ENCODE data around the gene SLC6A3. TPM values are rescaled to one million over a fixed set of nuclear protein-coding genes. Genes with fewer than 3 reads are reported as not detected.
A peak's percentile ranks its signal among the peaks of the same experiment; 100 is the strongest.
"Not testable (repeated sequence)": the region's sequence is repeated elsewhere in the genome, so short reads cannot be mapped to it uniquely, and the experiment has no call there.

The SLC6A3 gene
- total RNA-seq, 4 donors from 2014 or later: not detected

- H3K36me3 ChIP-seq: no peaks in the 10 kb centered on the region
- peak; percentile 46 for DNase-seq
- no peaks in the 10 kb centered on the region for H3K27me3 ChIP-seq
- no peak overlapping the region for H3K4me3 ChIP-seq
- no peaks in the 10 kb centered on the region for H3K9me3 ChIP-seq
- H3K27ac ChIP-seq: peak overlapping the region in 2 of 4 donors; percentile 10 to 49
- TF ChIP-seq POLR2A (IDR thresholded peaks at IDR 0.05): no peak
- TF ChIP-seq POLR2AphosphoS5 (IDR thresholded peaks at IDR 0.05): peak in 1 of 3 donors; percentile 13
- in situ Hi-C loops (cut with MboI; ENCODE audit: low pct_ligation_motif_present in 1 of 4, low pct_unique_long_range_greater_than_20kb in 1 of 4, low sequenced_read_pairs in 3 of 4): loop anchor here in 1 of 4 donors (25.0 kb wide), 1 partner anchor 160 kb away; no protein-coding TSS in a partner anchor
- WGBS, 2 donors (ENCODE audit: low coverage in 1 of 2): 82 to 97% methylated on average over 5 to 16 of the region's 16 CpGs
- peaks cover 0 to 5% (median 0%) of the 10 kb centered on the region in 4 donors for H3K4me1 ChIP-seq
- intact Hi-C loops (cut with DNase I; ENCODE audit: low total_unique reads): no loop called here
Observed at GRCh38 chr5:1477341-1477740, 32.1 kb upstream of the SLC6A3 start.

GRCh38 chr5:1476967-1477310 is 31.7 kb upstream of the SLC6A3 start:
- Histone ChIP-seq H3K4me1 (peaks cover 0 to 5% (median 0%) of the 10 kb centered on the region in 4 donors), H3K36me3 (no peaks in the 10 kb centered on the region), H3K4me3 (no peak overlapping the region), H3K27ac (peak overlapping the region in 2 of 4 donors; percentile 10 to 49), H3K27me3 (no peaks in the 10 kb centered on the region), H3K9me3 (no peaks in the 10 kb centered on the region)
- 89% methylated on average over 11 of the region's 11 CpGs; no CpG with 5 or more reads in 1 of the 2 donors for WGBS, 2 donors (ENCODE audit: low coverage in 1 of 2)
- intact Hi-C loops (cut with DNase I; ENCODE audit: low total_unique reads): no loop called here
- TF ChIP-seq EP300 (IDR thresholded peaks at IDR 0.05; ENCODE audit: low read depth) (no peak), POLR2AphosphoS5 (IDR thresholded peaks at IDR 0.05) (no peak), POLR2A (IDR thresholded peaks at IDR 0.05) (no peak), CTCF (IDR thresholded peaks at IDR 0.05) (no peak)
- DNase-seq: no peak
- in situ Hi-C loops (cut with MboI; ENCODE audit: low pct_ligation_motif_present in 1 of 4, low pct_unique_long_range_greater_than_20kb in 1 of 4, low sequenced_read_pairs in 3 of 4): loop anchor here in 1 of 4 donors (25.0 kb wide), 1 partner anchor 160 kb away; no protein-coding TSS in a partner anchor

- intact Hi-C loops (cut with DNase I; ENCODE audit: low total_unique reads): no loop called here
- Histone ChIP-seq H3K4me3 (no peak overlapping the region), H3K27ac (peak overlapping the region in 2 of 4 donors; percentile 10 to 49), H3K36me3 (no peaks in the 10 kb centered on the region), H3K4me1 (peaks cover 0 to 5% (median 0%) of the 10 kb centered on the region in 4 donors), H3K27me3 (no peaks in the 10 kb centered on the region), H3K9me3 (no peaks in the 10 kb centered on the region)
- no peak for TF ChIP-seq CTCF (IDR thresholded peaks at IDR 0.05)
- no peak for TF ChIP-seq POLR2A (IDR thresholded peaks at IDR 0.05)
- no peak for TF ChIP-seq POLR2AphosphoS5 (IDR thresholded peaks at IDR 0.05)
- no peak for TF ChIP-seq EP300 (IDR thresholded peaks at IDR 0.05; ENCODE audit: low read depth)
- WGBS, 2 donors (ENCODE audit: low coverage in 1 of 2): 90 to 92% methylated on average over 7 to 24 of the region's 28 CpGs
- in situ Hi-C loops (cut with MboI; ENCODE audit: low pct_ligation_motif_present in 1 of 4, low pct_unique_long_range_greater_than_20kb in 1 of 4, low sequenced_read_pairs in 3 of 4): loop anchor here in 1 of 4 donors (25.0 kb wide), 1 partner anchor 161 kb away; no protein-coding TSS in a partner anchor
- DNase-seq: no peak
Observed at GRCh38 chr5:1476181-1476966, 31.1 kb upstream of the SLC6A3 start.

- H3K4me1 ChIP-seq; H3K27ac ChIP-seq; H3K4me3 ChIP-seq; H3K27me3 ChIP-seq; H3K36me3 ChIP-seq; H3K9me3 ChIP-seq; intact Hi-C loops (cut with DNase I; ENCODE audit: low total_unique reads); DNase-seq: not testable (repeated sequence)
- 85% methylated on average over 14 of the region's 17 CpGs; no CpG with 5 or more reads in 1 of the 2 donors for WGBS, 2 donors (ENCODE audit: low coverage in 1 of 2)
- in situ Hi-C loops (cut with MboI; ENCODE audit: low pct_ligation_motif_present in 1 of 4, low pct_unique_long_range_greater_than_20kb in 1 of 4, low sequenced_read_pairs in 3 of 4): loop anchor here in 1 of 4 donors (25.0 kb wide), 1 partner anchor 162 kb away; no protein-coding TSS in a partner anchor
Observed at GRCh38 chr5:1475544-1475900, 30.3 kb upstream of the SLC6A3 start.

- no peaks in the 10 kb centered on the region for H3K9me3 ChIP-seq
- no peaks in the 10 kb centered on the region for H3K36me3 ChIP-seq
- H3K4me3 ChIP-seq: no peak overlapping the region
- peaks cover 0 to 5% (median 0%) of the 10 kb centered on the region in 4 donors for H3K4me1 ChIP-seq
- in situ Hi-C loops (cut with MboI; ENCODE audit: low pct_ligation_motif_present in 1 of 4, low pct_unique_long_range_greater_than_20kb in 1 of 4, low sequenced_read_pairs in 3 of 4): loop anchor here in 1 of 4 donors (25.0 kb wide), 1 partner anchor 162 kb away; no protein-coding TSS in a partner anchor
- no peaks in the 10 kb centered on the region for H3K27me3 ChIP-seq
- no peak overlapping the region for H3K27ac ChIP-seq
- intact Hi-C loops (cut with DNase I; ENCODE audit: low total_unique reads): no loop called here
- WGBS, 2 donors (ENCODE audit: low coverage in 1 of 2): 93 to 100% methylated on average over 1 to 22 of the region's 24 CpGs
- DNase-seq: no peak
- TF ChIP-seq CTCF (IDR thresholded peaks at IDR 0.05): no peak
- no peak for TF ChIP-seq EP300 (IDR thresholded peaks at IDR 0.05; ENCODE audit: low read depth)
- TF ChIP-seq POLR2AphosphoS5 (IDR thresholded peaks at IDR 0.05): no peak
- TF ChIP-seq POLR2A (IDR thresholded peaks at IDR 0.05): no peak
Observed at GRCh38 chr5:1474866-1475543, 29.8 kb upstream of the SLC6A3 start.
